CD4-positive, alpha-beta T cell treated with Interleukin-15 for 1 hour (primary cell): ENCODE results near the gene IRF3.

ENCODE experiments used
- DNase-seq: peaks from one replicate; pipeline ENCODE4 v3.0.0-alpha.2; 2020

The IRF3 gene

GRCh38 chr19:49665036-49665350, 664 bp downstream of the IRF3 start:
- DNase-seq = no peak

GRCh38 chr19:49664171-49665035, 1.3 kb downstream of the IRF3 start:
- DNase-seq = peak; percentile 82

GRCh38 chr19:49663224-49663623, 2.4 kb downstream of the IRF3 start:
- DNase-seq = no peak

- no peak for DNase-seq
Observed at GRCh38 chr19:49662011-49662410, 3.6 kb downstream of the IRF3 start.

DNA sequence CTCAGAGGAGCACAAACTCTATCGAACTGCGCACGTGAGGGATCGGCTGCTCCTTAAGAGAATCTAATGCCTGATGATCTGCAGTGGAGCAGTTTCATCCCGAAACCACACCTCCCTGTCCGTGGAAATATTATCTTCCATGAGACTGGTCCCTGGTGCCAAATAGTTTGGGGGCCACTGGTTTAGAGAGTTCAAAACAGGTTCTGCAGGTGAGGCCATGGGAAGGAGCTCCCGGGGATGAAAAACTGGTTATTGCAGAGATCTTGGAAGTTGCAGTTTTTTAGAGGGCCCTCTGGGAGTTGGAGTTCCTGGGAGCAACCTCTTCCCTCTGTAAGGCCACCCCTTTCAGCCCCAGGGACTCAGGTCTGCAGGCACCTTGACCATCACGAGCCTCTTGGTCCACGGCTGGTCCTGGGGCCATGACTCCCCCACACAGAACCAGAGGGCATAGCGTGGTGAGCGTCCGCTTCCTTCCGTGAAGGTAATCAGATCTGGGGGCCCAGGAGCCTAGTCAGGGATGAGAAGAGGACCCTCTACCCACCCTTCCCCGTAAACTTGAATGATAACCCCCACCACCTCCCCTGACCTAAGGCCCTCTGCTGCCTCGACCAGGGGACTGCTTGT, 5.2 kb downstream of the IRF3 start:
- DNase-seq = no peak

DNA sequence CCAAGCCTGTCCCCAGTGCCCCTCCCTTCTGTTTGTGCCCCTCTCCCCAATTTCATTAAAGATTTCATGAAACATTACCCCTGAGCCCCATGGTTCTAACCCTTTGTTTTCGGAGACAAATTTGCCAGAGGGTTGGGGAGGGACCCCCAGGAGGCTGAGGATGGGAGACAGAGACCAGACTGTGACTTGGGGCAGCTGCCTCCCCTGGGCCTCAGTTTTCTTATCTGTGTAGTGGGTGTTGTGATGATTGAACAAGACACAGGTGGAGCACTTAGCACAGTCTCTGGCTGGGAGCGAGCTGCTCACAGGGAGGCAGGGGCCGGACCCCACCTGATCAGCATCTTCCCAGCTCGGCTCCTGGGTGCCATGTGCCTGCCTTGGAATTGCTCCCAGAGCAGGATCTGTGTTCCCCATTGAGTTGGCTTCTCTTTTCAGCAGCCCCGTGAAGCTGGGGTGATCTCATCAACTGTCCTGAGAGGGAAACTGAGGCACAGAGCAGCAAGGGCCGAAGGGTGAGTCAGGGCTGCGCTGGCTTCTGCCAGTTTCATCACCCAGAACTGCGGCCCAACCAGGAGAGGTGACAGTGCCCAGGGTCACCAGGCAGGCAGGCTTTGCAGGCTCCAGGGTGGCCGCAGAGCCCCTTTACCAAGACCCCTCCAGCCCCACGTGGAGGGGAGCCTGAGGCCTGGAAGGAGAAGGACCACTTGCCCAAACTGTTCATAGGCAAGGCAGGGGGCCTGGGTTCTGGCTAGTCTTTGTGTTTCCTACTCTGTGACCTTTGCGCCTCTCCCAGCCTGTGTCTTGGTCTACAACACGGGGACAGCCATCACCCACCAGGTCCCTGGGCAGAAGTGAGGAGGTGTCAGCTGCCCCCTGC, 6.9 kb downstream of the IRF3 start:
- no peak for DNase-seq

DNA sequence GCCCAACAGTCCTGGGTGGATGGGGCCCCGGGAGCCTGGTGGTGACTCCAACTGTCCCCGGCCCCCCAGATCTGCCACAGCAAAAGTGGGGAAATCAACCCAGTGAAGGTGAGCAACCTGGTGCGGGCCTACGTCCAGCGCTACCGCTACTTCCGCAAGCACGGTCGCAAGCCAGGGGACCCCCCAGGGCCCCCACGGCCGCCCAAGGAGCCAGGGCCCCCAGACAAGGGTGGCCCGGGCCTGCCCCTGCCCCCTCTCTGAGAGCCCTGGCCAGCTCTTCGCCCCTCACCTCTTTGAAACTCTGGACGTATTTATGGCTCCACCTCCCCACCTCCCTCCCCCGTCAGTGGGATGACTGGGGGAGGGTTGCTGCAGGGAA, 7.5 kb downstream of the IRF3 start:
- no peak for DNase-seq

DNA sequence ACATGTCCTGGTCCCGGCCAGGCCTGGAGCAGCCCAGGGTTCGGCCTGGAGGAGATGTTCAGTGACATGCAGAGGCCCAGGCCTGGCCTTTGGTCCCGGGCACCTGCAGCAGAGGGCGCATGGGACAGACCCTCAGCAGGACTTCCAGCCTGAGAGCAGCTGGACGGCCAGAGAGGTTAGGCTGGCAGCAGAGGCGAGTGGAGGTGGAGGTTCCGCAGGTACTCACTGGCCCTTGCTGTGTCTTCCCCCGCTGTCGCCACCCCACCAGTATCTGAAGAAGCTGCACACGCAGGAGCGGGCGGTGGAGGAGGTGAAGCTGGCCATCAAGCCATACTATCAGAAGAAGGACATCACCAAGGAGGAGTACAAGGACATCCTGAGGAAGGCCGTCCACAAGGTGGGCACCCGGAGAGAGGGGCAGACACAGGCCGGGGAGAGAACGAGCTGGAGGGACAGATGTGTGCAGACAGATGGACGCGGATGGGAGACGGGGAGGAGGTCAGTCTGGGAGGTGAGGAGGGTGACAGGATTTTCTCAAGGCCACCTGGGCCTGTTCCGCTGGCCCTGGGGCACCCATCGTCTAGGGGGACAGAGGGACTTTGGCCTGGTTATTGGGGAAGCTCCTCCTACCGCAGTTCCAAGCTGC, 8.0 kb downstream of the IRF3 start:
- no peak for DNase-seq

GRCh38 chr19:49656456-49657109, 9.1 kb downstream of the IRF3 start:
- no peak for DNase-seq

GRCh38 chr19:49655570-49656455, 9.8 kb downstream of the IRF3 start:
- DNase-seq = no peak

GRCh38 chr19:49654581-49654980, 11.1 kb downstream of the IRF3 start:
- DNase-seq = no peak

- DNase-seq = no peak
Observed at GRCh38 chr19:49653466-49653806, 12.2 kb downstream of the IRF3 start.

DNA sequence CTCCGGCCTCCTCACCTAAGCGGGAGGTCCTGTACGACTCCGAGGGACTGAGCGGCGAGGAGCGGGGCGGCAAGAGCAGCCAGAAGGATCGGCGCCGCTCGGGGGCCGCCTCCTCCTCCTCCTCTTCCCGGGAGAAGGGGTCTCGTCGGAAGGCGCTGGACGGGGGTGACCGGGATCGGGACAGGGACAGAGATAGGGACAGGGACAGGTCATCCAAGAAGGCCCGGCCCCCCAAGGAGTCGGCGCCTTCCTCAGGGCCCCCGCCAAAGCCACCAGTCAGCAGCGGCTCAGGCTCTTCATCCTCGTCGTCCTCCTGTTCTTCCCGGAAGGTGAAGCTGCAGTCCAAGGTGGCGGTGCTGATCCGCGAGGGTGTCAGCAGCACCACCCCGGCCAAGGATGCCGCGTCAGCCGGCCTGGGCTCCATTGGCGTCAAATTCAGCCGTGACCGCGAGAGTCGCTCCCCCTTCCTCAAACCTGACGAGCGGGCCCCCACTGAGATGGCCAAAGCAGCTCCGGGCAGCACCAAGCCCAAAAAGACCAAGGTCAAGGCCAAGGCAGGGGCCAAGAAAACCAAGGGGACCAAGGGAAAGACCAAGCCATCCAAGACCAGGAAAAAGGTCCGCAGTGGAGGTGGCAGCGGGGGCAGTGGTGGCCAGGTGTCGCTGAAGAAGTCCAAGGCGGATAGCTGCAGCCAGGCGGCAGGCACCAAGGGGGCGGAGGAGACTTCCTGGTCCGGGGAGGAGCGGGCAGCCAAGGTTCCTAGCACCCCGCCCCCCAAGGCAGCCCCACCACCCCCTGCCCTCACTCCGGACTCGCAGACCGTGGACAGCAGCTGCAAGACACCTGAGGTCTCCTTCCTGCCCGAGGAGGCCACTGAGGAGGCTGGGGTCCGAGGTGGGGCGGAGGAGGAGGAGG, 12.8 kb downstream of the IRF3 start:
- DNase-seq = no peak

DNA sequence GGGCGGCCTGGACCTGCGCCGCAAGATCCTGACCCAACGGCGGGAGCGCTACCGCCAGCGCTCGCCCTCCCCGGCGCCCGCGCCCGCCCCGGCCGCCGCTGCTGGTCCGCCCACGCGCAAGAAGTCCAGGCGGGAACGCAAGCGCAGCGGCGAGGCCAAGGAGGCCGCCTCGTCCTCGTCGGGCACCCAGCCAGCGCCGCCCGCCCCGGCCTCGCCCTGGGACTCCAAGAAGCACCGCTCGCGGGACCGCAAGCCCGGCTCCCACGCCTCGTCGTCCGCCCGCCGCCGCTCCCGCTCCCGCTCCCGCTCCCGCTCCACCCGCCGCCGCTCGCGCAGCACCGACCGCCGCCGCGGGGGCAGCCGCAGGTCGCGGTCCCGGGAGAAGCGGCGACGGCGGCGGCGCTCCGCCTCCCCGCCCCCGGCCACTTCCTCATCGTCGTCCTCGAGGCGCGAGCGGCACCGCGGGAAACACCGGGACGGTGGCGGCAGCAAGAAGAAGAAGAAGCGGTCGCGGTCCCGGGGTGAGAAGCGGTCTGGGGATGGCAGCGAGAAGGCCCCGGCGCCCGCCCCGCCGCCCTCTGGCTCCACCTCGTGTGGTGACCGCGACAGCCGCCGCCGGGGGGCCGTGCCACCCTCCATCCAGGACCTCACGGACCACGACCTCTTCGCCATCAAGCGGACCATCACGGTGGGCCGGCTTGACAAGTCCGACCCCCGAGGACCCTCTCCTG, 13.7 kb downstream of the IRF3 start:
- no peak for DNase-seq

DNA sequence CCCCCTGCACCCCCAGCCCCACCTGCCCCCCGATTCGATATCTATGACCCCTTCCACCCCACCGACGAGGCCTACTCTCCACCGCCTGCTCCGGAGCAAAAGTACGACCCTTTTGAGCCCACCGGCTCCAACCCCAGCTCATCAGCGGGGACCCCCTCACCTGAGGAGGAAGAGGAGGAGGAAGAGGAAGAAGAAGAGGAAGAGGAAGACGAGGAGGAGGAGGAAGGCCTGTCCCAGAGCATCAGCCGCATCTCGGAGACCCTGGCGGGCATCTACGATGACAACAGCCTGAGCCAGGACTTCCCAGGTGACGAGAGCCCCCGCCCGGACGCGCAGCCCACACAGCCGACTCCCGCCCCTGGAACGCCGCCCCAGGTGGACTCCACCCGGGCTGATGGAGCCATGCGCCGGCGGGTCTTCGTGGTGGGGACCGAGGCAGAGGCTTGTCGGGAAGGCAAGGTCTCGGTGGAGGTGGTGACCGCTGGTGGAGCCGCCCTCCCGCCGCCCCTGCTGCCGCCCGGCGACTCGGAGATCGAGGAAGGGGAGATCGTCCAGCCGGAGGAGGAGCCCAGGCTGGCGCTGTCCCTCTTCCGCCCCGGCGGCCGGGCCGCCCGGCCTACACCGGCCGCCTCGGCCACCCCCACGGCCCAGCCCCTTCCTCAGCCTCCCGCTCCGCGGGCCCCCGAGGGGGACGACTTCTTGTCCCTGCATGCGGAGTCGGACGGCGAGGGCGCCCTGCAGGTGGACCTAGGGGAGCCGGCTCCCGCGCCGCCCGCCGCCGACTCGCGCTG, 14.4 kb downstream of the IRF3 start:
- no peak for DNase-seq

GRCh38 chr19:49646586-49646985, 19.1 kb downstream of the IRF3 start:
- DNase-seq = no peak

- DNase-seq = no peak
Observed at GRCh38 chr19:49645995-49646394, 19.7 kb downstream of the IRF3 start.

DNA sequence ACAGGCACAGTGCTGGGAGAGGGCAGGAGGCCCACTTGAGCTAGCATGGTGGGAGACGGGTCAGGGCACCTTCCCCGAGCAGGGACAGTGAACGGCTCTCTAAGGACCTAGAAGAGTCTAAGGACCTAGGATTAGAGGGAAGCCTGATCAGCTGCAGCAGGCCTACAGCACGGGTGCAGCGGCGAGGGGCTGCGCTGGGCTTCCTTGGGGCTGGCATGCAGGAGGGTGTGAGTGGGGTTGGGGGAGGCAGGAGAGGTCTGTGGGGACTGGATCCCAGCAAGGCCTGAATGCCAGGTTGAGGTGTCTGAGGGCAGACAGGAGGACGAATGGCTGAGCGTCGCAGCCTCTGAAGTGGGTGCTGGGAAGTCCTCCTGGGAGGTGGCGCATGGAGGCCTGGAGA, 20.1 kb downstream of the IRF3 start:
- no peak for DNase-seq

DNA sequence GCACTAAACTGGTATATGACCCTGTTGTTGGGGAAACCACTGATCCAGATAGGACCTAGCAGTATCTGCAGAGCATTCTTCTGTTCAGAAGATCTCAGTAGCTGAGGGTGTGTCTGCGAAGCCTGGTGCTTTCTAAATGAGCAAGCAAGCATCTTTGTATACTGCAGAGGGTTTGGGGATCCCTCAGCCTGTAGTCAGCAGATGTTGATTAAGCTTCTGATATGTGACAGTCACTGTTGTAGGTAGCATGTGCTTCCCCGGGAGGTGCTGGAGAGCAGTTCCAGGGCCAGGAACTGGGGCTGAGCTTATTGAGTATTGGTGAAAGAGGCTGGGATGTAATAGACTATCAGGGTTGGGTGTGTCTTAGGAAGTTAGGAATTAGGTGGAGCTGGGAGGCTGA, 22.2 kb downstream of the IRF3 start:
- no peak for DNase-seq
